Stimulated activated CD8-positive, alpha-beta memory T cell treated with anti-CD3 and anti-CD28 coated beads, Interleukin-4, amount 100 ng/mL, for 48 hours (primary cell): Measurements from ENCODE around the gene GNA14.
"Not testable (repeated sequence)": the region's sequence is repeated elsewhere in the genome, so short reads cannot be mapped to it uniquely, and the experiment has no call there.

ENCODE experiments used
- DNase-seq: peaks from one replicate; pipeline ENCODE4 v3.0.0-alpha.2; 2020

The GNA14 gene

DNA sequence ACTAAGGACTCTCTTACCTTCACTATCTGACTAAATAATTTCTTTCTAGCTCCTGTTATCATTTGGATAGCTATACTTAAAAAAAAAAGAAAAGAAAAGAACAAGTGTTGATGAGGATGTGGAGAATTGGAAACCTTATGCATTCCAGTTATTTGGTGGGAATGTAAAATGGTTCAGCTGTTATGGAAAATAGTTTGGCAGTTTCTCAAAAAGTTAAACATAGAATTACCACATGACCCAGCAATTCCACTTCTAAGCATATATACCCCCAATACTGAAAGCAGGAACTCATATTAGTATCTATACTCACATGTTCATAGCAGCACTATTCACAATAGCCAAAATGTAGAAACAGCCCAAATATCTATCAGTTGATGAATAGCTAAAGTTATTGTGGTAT lies 61.1 kb downstream of the GNA14 start:
- DNase-seq = no peak

DNA sequence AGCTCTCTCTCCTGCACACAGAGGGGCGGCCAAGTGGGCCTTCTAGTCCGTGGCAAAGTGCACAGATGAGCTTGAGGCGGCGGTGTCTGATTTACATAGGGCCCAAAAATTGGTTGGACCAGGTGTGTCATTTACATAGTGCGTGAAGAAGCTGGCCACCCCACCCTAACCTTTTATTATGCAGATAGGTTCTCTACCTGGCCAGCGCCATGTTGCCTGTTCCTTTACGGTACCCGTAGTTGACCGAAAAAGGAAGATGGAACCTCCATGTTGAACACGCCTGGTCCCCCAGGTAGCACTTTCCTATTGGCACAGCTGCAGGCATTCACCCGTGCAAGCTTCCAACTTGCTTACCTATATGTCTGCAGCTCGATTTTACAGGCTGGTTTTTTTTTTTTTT lies 61.5 kb downstream of the GNA14 start:
- no peak for DNase-seq

DNA sequence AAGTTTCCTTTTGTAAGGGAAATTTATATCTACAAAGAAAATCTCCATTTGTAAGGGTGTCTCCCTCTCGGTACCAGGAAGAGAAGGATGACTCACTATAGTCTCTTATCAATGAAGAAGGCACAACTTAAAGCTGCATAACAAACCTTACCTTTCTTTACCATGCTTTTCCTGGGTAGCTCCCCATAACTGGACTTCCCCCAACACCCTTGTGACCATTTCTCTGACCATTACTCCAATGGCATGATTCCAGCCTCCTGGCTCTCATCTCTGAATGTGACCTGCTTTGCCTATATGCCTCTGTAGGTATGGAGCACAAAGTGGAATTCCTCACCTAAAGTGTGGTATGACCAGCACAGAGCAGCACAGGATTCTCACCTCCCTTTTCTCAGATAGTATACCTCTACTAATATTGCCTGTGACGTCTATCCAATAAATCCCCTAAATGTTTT lies 62.8 kb downstream of the GNA14 start:
- no peak for DNase-seq

DNA sequence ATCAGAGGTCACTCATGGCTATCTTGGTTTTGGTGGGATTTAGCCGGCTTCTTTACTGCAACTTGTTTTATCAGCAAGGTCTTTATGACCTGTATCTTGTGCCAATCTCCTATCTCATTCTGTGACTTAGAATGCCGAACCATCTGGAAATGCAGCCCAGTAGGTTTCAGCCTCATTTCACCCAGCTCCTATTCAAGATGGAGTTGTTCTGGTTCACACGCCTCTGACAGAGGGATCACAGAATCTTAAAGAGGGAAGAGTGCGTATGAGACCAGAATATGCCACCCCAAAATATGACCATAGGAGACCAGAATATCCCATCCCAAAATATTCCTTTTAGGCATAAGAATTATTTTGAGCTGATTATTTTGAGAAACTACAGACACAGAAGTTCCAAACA lies 63.2 kb downstream of the GNA14 start:
- DNase-seq = not testable (repeated sequence)

DNA sequence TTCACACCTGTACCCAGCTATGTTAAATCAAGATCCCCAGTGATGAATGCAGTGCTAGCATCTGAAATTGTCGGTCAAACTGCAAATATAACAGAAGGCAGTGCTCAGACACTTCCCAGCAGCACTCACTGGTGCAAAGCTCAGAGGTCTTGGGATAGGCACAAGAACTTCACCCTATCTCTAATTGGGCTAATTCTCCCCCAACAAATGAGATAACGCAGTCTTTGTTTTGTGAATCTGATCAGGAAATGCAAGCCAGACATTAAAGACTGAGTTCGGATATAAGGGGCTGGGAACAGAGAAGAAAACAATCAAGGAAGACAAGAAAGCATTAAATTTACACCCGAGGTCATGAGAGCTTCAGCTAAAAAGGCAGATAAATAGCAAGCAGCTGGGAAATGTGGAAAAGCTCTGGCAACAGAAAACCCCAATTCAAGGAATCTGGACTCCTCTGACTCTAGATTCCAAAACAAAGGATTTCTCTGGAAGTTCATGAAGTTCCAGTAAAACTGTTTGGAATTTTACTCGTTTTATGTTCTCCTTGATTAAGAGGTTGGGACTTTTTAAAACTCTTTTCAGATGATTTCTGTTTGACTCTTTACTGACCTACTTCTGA lies 65.1 kb downstream of the GNA14 start:
- no peak for DNase-seq

DNA sequence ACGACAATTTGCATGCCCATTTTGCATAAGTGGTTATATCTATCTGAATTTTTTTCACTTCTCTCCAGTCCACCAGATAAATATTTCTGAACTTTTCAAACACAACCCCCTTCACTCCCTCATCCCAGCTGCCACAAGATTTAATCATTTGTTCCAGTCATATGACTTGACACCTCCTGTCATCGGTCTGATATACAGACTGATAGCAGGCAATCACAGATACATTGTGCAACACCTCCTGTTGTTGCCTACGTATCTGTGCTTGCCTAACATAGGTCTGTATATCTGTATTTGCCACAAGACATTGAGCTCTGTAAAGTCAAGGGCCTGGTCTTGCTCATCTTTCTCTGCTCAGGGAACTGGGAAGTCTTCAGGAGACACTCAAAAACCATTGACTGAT lies 65.6 kb downstream of the GNA14 start:
- DNase-seq = no peak

DNA sequence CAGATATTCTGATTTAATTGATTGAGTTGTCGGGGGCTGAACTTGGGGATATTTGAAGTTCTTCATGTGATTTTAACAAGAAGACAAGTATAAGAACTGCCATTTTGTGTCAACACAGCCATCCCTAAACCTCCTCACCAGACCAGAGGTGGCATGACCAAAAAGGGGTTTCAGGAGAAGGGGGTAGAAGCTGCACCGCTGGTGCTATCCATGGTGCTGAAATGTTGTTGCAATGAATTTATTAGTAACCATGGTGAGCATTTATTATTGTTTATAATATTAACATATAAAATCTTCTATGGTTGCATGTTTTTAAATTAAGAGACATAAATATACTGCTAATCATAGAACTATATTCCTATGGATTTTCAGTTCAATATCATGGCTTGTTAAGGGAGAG lies 72.3 kb downstream of the GNA14 start:
- DNase-seq = peak; percentile 25

DNA sequence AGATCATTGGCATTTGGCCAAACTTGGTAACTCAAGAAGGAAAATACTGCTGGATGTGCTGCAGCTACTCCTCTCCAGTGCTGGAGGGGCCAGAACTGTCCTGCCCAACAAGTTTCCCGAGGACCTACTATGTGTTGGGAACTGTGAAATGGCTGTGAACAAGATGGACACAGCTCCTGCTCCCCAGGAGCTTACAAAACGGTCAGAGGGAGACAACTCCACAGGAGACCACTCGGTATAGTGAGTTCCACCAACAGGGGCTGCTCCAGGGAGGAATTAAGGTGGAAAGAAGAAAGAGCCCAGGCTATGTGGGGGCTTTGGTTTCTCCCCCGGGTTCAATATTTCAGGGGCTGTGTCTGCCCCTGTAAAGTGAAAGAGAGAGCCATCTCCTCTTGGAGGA lies 78.8 kb downstream of the GNA14 start:
- DNase-seq = no peak

DNA sequence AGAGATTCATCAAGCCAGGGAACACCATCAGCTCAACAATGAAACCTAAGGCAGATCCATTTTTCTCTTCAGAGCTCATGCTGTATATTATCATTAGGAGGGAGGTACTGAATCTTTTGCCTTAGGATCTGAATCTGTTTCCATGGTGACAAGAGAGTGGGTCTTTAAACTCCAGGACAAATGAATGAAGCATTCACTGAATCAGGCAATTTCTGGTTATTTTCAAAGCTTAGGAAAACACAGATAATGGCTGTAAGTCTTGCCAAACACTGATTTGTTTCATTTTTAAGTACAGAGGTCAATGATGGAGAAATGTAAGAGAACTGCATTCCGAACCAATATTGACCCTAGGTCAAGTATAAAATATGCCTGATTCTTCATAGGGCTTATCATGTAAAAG lies 84.9 kb downstream of the GNA14 start:
- DNase-seq = no peak

DNA sequence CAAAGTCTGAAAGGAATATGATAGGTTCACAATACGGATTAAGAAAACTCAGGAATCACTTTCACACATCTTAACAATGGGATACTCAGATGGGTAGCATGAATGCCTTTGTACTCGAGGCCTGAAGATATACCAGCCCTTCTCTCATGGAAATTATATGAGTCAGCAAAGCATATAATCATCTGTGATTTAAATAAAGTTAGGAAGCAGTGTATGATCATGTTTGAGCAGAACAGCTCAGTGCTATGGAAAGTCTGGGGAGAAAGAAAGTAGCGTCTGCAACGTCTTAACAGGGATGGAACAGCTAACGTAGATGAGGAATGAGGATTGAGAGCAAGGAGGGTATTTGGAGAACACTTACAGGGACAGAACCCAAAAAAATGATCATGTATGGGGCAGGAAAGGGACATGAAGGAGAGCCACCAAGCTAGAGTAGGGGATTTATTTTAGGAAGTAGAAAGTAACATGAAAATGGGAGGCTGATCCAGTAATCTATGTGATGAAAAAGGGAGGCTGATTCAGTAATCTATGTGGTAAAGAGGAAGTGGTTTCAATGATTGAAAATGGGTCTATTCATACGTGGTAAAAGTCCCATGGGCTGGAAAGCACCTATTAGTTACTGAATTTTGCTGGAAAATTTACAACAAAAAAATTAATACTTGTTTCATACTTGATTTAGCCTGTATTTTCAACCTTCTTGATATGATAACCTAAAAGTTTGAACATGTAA lies 85.9 kb downstream of the GNA14 start:
- no peak for DNase-seq

DNA sequence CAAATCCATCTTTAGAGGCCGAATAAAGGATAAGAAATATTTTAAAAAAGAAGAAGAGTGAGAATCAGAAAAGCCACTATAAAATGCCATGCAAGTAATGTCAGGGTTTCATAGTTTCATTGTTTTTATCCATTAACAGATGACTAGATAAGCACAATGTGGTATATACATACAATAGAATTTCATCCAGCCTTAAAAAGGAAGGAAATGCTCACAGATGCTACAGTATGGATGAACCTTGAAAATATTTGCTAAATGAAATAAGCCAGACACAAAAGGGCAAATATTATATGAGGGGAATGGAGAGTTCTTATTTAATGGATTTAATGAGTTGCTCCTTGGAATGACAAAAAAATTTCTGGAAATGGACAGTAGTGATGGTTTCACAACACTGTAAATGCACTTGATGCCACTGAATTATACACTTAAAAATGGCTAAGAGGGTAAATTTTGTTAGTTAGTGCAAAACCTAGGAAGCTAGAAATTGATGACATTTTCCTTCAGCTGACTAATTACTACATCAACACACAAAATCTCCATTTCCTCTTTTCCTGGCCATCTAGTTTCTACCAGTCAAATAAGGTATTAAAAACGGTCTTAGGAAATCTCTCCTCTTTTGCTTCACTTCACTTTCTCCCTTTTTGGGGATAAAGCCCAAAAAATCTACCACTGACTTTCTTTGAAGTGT lies 86.6 kb downstream of the GNA14 start:
- DNase-seq = no peak

DNA sequence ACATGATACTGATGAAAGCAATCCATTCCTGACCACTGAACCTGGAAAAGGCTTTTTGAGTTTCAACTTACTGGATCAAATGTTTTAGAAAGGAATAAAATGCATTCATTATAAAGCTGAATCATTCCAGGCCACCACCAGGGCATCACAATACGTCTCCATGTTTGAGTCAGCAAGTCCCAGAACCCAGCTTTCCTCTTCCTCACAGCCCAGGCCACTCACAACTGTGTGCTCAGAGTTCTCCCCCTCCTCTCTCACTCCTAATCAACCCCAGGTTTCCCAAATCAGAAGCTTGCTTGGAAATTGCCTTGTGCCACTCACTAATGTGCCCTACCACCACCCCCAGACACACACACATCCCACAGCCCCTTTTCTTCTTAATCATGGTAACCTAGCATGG lies 91.7 kb downstream of the GNA14 start:
- no peak for DNase-seq

DNA sequence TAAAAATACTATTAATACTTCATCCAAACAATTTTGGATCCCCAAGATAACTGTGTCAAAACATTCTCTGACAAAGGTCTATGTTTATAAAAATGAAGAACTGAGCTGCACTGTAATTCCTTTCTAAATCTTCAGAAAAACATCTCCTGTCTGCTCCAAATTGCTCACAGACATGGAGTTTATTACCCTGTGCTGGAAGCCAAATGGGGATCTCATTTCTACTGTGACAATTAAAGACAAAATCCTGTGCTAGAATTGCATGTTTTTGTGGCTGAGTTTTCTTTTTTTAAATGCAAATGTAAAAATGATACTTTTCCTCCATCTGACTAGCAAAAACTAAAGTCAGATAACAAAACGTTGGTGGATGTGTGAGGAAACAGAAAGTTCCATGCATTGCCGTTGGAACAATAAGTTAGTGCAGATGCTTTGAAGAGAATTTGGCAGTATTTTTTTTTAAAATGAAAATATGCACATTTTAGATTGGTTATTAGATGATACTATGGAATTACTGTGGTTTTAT lies 93.5 kb downstream of the GNA14 start:
- DNase-seq = no peak

DNA sequence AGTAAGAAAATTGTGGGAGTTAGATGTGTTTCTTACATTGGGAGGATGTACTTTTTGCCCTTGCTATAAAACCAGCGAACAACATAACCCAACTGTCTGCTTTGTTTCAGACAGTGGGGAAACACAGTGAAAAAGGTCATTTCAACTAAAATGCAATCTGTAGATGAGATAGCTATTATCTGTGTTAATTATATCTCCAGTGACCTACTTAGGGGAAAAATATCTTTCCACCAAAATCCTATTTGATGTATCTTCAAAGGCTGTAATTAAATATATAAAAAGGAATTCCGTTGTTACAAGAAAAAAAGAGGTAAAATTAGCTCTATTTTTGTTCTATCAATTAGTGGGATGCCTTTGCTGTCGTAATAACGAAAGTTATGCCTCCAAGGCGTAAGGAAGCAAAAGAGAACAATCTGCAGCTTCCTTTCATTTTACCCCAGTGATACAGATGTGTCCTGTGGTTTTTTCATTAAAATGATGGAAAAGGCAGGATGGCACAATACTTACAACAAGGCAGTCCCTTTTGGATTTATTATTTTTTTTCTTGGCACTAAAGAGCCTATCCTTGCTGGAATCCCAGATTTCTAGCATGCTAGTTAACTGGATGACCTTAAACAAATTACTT lies 100.9 kb downstream of the GNA14 start:
- DNase-seq = no peak

DNA sequence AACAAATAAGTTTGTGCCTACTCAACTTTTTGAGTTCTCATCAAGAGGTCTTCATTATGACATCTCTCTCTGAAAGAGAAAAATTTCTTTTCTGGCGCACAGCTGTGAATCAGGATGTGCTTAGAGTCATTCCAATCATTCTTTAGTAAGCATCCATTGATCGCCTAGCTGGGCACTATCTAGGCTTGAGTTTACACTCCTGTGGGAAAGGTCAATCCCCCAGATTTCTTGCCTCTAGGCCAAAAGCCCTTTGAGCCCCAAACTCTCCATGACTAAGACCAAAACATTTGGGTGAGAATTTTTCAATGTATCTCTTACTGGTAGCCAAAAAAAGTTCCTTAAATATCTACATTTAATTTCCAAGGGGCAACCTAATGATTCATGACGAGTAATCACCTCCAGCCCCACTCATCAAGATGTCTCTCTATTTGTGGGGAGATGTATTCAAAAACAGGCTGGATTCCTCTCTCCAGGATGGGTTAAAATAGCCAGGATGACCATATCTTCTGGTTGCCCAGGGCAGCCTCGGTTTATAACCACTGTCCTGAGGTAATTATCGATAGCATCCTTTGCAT lies 101.7 kb downstream of the GNA14 start:
- DNase-seq = no peak

DNA sequence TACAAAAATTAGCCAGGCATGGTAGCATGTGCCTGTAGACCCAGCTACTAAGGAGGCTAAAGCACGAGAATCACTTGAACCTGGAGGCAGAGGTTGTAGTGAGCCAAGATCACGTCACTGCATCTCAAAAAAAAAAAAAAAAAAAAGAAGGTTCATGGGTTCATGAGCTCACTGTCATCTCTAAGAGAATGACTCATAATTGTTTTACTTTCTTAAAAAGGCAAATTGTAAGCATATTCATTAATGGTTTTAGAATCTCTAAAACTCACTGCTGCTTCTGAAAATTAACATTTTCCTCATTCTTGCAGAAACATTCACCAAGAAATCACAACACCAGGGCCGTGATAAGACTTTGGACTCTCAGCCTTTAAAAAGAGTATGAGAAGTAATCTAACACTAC lies 103.6 kb downstream of the GNA14 start:
- DNase-seq = no peak

DNA sequence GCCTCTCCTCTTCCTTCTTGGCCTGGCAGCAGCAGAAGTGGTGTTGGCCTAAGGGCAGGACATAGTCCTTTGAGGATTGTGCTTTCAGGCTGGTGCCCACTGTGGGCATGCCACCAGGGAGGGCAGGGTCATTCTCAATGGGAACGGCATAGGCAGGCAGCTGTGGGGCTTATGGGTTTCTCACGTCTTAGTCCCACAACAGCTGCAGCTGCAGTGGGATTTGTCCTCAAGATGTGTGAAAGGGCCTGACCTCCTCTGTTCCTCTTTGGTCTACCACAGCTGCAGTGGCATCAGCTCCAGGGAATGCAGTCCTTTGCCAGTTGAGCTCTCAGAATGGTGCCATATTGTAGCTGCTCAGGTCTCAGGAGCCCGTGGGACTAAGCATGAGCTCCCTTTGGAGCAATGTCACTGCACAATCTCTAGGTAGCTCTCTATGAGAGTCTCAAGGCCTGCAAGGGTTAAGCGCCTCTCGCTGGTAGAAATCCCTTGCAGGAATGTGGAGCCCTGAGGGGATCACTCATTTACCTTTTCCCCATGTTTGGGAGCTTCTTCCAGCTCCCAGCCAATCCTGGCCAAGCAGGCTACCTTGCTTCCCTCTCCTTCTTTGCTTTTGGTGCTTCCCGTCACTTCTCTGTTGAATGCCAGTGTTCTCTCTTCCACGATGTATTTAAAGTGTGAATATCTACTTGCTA lies 104.8 kb downstream of the GNA14 start:
- DNase-seq = no peak

DNA sequence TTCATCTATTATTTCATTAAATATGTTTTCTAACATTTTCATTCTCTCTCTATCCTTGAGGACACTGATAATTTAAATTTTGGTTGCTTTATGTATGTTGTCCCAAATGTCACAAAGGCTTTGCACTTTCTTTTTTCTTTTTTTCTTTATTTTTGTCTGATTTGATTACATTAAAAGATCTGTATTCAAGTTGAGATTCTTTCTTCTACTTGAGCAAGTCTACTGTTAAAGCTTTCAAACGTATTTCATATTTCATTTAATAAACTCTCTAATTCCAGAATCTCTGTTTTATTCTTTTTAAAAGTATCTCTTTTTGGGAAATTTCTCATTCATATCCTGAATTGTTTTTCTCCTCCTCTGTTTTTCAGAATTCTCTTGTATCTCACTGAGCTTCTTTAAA lies 106.5 kb downstream of the GNA14 start:
- DNase-seq = no peak

DNA sequence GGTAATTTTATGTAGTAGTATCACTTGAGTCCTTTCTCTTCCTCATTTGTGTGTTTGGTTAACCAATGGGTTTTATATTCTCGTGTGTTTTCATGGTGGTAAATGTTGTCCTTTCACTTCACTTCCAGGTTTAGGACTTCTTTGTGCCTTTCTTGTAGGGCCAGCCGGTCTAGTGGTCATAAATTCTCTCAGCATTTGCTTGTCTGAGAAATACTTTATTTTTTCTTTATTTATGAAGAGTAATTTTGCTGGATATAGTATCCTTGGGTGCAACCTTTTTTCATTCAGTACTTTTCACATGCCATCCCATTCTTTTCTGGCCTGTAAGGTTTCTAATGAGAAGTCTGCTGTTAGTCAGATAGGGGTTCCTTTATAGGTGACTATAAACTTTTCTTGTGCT lies 107.1 kb downstream of the GNA14 start:
- no peak for DNase-seq

DNA sequence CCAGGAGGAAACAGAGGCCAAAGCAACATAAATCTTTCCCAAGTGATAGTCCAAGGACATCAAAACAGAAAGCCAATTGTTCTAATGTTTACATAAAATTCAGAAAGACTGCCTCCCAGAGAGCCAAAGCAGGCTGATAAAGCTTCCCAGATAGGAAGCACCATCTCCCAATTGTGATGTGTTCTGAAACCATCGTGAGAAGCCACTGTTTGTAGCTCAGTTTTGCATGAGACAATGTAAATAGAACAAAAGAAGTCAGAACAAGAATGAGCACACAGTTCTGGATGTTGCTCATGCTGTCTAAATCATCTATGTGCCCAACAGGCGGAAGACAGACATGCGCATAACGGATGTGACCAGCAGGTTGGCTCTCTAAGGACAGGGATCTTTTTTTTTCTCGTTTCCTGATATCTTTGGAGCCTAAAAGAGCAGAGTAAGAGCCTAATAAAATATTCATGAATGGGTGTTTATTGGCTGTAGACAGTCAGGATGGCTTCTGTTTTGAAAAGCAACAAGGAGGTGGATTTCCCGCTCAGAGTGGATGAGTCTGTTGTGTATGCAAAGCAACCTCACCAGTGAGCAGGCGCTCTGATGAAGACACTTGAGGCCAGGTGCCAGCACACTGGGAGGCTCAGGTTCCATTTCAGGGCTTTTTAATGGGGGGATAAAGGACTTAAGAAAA lies 113.6 kb downstream of the GNA14 start:
- DNase-seq = no peak

DNA sequence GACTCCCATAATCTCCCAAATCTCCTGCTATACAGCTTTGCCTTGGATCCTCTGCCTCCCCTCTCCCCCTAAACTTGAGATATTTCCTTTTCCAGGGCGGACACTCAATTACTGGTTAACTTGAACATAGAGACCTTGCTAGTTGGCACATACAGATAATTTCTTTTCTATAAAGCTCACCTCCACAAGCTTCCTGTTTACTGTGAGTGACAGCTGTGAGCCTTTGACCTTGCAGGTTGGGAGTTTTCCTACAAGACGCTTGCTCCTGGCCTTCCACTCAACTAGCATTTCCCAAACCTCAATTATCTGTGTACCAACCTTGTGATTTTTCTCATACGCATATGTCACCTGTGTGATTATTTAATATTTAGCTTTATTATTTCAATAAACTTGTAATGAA lies 114.5 kb downstream of the GNA14 start:
- DNase-seq = no peak

DNA sequence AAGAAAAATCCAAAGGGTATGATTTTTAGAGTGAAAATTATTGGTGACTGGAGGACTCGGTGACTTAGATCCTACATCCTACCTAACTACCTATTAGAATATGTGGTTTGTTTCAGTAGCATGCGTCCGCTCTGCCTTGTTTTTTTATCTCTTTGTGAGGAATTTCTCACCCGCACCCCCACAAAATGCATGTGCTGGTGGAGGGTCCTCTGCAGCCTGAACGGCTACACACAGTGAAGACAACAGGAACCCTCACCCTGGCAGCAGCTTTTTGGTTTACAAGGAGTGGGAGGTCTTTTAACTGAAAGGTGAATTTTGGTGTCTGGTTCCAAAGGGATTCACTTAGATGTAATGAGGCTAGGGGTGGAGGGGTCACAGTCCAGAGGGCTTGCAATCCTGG lies 115.5 kb downstream of the GNA14 start:
- DNase-seq = no peak
